Sigmoid colon (tissue), 7 donors: ENCODE data around the gene ACOT7. TPM values are rescaled to one million over a fixed set of nuclear protein-coding genes. Genes with fewer than 3 reads are reported as not detected.

Experiments
- DNase-seq: peaks from one replicate; pipeline ENCODE4 v3.0.0-alpha.2; 2019
- H3K27ac ChIP-seq, 4 donors: fragments of 200-600 bp; sonication (generic); one replicate each; pipeline ENCODE4 v1.5.1; 2016 to 2019; ENCODE audit warnings: mild to moderate bottlenecking in 1 of 4
- H3K27me3 ChIP-seq, 3 donors: fragments of 200-600 bp; sonication (generic); one replicate each; pipeline ENCODE4 v1.5.1; 2019; ENCODE audit warnings: mild to moderate bottlenecking in 1 of 3
- H3K36me3 ChIP-seq, 4 donors: fragments of 200-600 bp; sonication (generic); one replicate each; pipeline ENCODE4 v1.5.1; 2016 to 2019
- H3K4me1 ChIP-seq, 4 donors: fragments of 200-600 bp; sonication (generic); one replicate each; pipeline ENCODE4 v1.5.1; 2017 to 2019
- H3K4me3 ChIP-seq, 4 donors: fragments of 200-600 bp; sonication (generic); one replicate each; pipeline ENCODE4 v1.5.1; 2017 to 2019; ENCODE audit warnings: mild to moderate bottlenecking in 2 of 4, moderate library complexity in 1 of 4
- H3K9me3 ChIP-seq, 4 donors: fragments of 200-600 bp in 3 of 4; sonication (generic) in 3 of 4; one replicate each; pipeline versions ENCODE4 v1.5.1 to v1.6.1; 2013 to 2019
- EP300 ChIP-seq, 4 donors: sonication (generic); formaldehyde crosslinking; IDR thresholded peaks; one replicate each; pipeline ENCODE4 v1.6.1; 2017; ENCODE audit warnings: antibody characterized with exemption in 4 of 4
- POLR2A ChIP-seq, 2 donors: fragments of 450-650 bp; IDR thresholded peaks; one replicate each; pipeline ENCODE4 v1.6.1; 2016; ENCODE audit warnings: antibody characterized with exemption in 2 of 2, mild to moderate bottlenecking in 2 of 2, moderate library complexity in 2 of 2
- POLR2AphosphoS5 ChIP-seq, 4 donors: sonication (generic); formaldehyde crosslinking; IDR thresholded peaks; one replicate each; pipeline ENCODE4 v1.6.1; 2017; ENCODE audit warnings: antibody characterized with exemption in 4 of 4
- WGBS, 2 donors: extraction: QIAGEN DNeasy Blood & Tissue Kit; methylation state at CpG; one replicate each; pipeline ENCODE4 v1.1.7; 2013; 5-methylcytosine and 5-hydroxymethylcytosine counted together
- intact Hi-C: fragments of 100-400 bp; cut with DNase I; formaldehyde crosslinking; loops from one replicate; pipeline ENCODE4 v1.15.1; 2023
- polyA plus RNA-seq, 3 donors: library from polyadenylated mRNA; stranded (reverse); fragments of 200-250 nt; gene quantifications; one replicate each; pipeline ENCODE4 v1.2.3, GENCODE V29; 2013
- total RNA-seq, 4 donors: library from RNA; depleted of rRNA; stranded (reverse); fragments of >200 nt; gene quantifications; one replicate each; pipeline ENCODE4 v1.1.0, GENCODE V29; 2016
- TF ChIP-seq, protein P1 (sequence below), 4 experiments: fragments of 450-650 bp in 3 of 4; fragments of 200-600 bp in 1 of 4; IDR thresholded peaks; one replicate each; pipeline ENCODE4 v1.5.1; 2016 to 2019; ENCODE audit warnings: antibody characterized with exemption in 4 of 4, mild to moderate bottlenecking in 3 of 4, moderate library complexity in 2 of 4
- donor health status: healthy with polysubstance abuse.
- donor health status: Bipolar disorder and iron deficiency.
- donor health status: healthy.

ACOT7 gene
- total and polyA plus RNA-seq, 7 donors, result 17.9 to 81.0 (median 26.5) TPM

DNA sequence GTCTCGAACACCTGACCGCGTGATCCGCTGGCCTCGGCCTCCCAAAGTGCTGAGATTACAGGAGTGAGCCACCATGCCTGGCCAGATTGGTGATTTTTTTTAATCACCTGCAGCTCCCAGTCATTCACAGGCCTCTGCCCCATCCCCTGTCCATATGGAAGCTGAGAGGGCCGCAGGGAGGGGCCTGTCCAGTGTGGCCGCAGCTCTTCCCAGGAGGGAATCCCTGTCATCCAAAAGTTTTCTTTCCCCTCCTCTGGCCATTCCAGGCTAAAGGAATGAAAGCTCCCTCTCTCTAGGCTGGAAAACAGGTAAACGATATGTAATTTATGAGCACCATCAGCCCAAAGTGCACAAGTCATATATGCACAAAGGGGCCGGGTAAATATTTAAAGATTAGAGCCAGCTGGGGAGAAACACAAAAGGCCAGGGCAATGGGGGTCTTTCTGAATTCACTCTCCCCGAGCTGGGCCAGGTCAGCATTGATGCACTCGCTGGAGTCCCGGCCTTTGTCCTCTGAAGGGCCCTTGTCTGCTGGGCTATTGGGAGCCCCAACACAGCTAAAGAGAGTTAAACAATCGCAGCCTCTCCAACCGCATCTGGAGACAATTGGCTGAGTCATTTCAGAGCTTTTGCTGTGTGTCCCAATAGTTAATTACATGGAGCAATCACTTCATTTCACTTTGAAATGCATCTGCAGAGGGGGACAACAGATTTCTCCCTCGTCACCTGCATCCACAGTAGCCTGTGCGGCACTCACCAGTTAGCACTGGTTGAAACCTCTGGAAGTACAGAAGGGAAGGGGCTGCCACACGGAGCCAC is 153.4 kb downstream of the ACOT7 start:
- Histone ChIP-seq H3K36me3 (no peaks in the 10 kb centered on the region), H3K27me3 (peaks cover 41 to 69% (median 62%) of the 10 kb centered on the region in 3 donors), H3K4me3 (no peak overlapping the region), H3K9me3 (no peaks in the 10 kb centered on the region), H3K27ac (no peak overlapping the region), H3K4me1 (peaks cover 0 to 26% (median 16%) of the 10 kb centered on the region in 4 donors)
- no peak for TF ChIP-seq EP300 (IDR thresholded peaks at IDR 0.05)
- TF ChIP-seq, protein P1, sequence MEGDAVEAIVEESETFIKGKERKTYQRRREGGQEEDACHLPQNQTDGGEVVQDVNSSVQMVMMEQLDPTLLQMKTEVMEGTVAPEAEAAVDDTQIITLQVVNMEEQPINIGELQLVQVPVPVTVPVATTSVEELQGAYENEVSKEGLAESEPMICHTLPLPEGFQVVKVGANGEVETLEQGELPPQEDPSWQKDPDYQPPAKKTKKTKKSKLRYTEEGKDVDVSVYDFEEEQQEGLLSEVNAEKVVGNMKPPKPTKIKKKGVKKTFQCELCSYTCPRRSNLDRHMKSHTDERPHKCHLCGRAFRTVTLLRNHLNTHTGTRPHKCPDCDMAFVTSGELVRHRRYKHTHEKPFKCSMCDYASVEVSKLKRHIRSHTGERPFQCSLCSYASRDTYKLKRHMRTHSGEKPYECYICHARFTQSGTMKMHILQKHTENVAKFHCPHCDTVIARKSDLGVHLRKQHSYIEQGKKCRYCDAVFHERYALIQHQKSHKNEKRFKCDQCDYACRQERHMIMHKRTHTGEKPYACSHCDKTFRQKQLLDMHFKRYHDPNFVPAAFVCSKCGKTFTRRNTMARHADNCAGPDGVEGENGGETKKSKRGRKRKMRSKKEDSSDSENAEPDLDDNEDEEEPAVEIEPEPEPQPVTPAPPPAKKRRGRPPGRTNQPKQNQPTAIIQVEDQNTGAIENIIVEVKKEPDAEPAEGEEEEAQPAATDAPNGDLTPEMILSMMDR (IDR thresholded peaks at IDR 0.05), result no peak
- TF ChIP-seq POLR2AphosphoS5 (IDR thresholded peaks at IDR 0.05), result no peak
- TF ChIP-seq POLR2A (IDR thresholded peaks at IDR 0.05), result no peak
- DNase-seq, result no peak
- WGBS, 2 donors, result 30 to 42% methylated on average over 17 of the region's 17 CpGs
- intact Hi-C loops, result loop anchor here (10.0 kb wide), 1 partner anchor 725 kb away; no protein-coding TSS in a partner anchor

DNA sequence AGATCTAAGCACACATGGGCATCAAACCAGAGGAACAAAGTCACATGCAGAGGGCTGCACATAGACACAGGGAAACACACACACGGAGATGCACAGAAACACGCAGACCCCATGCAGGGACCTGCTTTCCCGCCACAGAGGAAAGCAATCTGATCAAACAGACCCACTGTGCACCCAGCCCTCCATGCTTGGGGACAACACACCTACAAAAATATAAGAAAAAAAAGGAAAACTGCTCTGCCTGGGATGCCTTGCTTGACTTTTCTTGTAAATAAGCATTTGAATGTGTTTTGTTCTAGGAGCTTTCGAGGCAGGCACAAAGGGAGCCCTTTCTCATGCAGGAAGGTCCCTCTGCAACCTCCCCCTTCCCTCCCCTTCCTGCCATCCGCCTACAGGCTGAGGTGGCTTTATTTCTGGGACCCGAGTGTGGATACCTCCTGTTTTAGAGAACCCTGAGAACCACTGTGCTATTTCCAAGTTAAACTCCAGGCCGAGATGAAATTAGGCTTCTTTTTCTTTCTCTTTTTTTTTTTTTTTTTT is 154.3 kb downstream of the ACOT7 start:
- H3K4me3 ChIP-seq, result no peak overlapping the region
- DNase-seq, result no peak
- no peak overlapping the region for H3K27ac ChIP-seq
- TF ChIP-seq EP300 (IDR thresholded peaks at IDR 0.05), result no peak
- TF ChIP-seq, protein P1 (IDR thresholded peaks at IDR 0.05), result no peak
- intact Hi-C loops, result no loop called here
- H3K27me3 ChIP-seq, result peaks cover 40 to 60% (median 53%) of the 10 kb centered on the region in 3 donors
- 33 to 58% methylated on average over 7 of the region's 7 CpGs for WGBS, 2 donors
- no peaks in the 10 kb centered on the region for H3K9me3 ChIP-seq
- peaks cover 0 to 29% (median 24%) of the 10 kb centered on the region in 4 donors for H3K4me1 ChIP-seq
- no peaks in the 10 kb centered on the region for H3K36me3 ChIP-seq

DNA sequence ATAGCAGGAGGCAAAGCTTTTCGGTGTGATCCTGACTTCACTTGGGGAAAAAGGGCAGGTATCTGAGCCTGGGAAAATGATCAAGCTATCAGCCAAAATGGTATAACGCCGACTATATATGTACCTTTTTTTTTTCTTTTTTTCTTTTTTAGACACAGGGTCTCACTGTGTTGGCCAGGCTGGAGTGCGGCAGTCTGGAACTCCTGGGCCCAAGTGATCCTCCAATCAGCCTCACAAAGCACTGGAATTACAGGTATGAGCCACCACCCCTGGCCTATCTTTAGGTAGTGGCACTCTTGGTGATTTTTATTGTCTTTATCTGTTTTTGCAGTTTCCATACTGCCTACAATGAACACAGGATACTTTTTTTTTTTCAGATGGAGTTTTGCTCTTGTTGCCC is 156.5 kb downstream of the ACOT7 start:
- no peak overlapping the region for H3K27ac ChIP-seq
- no peak for DNase-seq
- H3K4me1 ChIP-seq, result peaks cover 0 to 27% (median 21%) of the 10 kb centered on the region in 4 donors
- H3K27me3 ChIP-seq, result peaks cover 22 to 38% (median 31%) of the 10 kb centered on the region in 3 donors
- WGBS, 2 donors, result 89 to 96% methylated on average over 4 of the region's 4 CpGs
- TF ChIP-seq POLR2A (IDR thresholded peaks at IDR 0.05), result no peak
- TF ChIP-seq EP300 (IDR thresholded peaks at IDR 0.05), result no peak
- TF ChIP-seq, protein P1 (IDR thresholded peaks at IDR 0.05), result no peak
- no peak for TF ChIP-seq POLR2AphosphoS5 (IDR thresholded peaks at IDR 0.05)
- peaks cover 0 to 18% (median 3%) of the 10 kb centered on the region in 4 donors for H3K36me3 ChIP-seq
- intact Hi-C loops, result no loop called here
- H3K9me3 ChIP-seq, result no peaks in the 10 kb centered on the region
- no peak overlapping the region for H3K4me3 ChIP-seq

DNA sequence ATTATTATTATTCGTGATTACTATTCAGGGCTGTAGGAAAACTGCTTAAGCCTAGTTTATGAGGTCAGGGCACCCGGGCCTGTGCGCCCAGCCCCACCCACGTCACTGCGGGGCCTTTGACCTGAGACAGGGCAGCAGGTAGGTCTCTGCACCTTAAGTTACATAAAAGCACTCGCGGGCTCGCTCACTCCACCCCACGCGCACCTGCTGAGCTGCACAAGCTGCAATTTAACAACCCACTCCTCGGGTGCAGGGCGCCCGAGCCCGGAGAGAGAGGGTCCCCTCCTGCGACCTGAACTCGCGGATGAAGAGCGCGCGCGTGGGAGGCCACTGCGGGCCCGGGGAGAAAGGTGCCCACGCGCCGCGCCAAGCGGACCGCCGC is 158.3 kb downstream of the ACOT7 start:
- Histone ChIP-seq H3K27ac (peak overlapping the region in 3 of 4 donors; percentile 60 to 78 (median 72)), H3K9me3 (no peaks in the 10 kb centered on the region), H3K4me3 (peak overlapping the region; percentile 49 to 75 (median 68)), H3K4me1 (peaks cover 0 to 19% (median 14%) of the 10 kb centered on the region in 4 donors), H3K36me3 (peaks cover 6 to 36% (median 13%) of the 10 kb centered on the region in 4 donors), H3K27me3 (peaks cover 6 to 20% (median 13%) of the 10 kb centered on the region in 3 donors)
- TF ChIP-seq POLR2AphosphoS5 (IDR thresholded peaks at IDR 0.05) (no peak), EP300 (IDR thresholded peaks at IDR 0.05) (no peak), POLR2A (IDR thresholded peaks at IDR 0.05) (no peak)
- DNase-seq, result no peak
- intact Hi-C loops, result loop anchor here (2.0 kb wide), 1 partner anchor 36 kb away; the partner anchor contains the start of gene RPL22
- 1% methylated on average over 30 of the region's 30 CpGs for WGBS, 2 donors
